ENCODE data around the gene RAI1.

GRCh38 chr17:17682737-17683680, 1.8 kb downstream of the RAI1 start:
- TF ChIP-seq CTCF (conservative IDR thresholded peaks at IDR 0.05) (no peak), ZFX (IDR thresholded peaks at IDR 0.05) (peak; percentile 64; the same call in 1 of the 2 replicates)

Data from C4-2B (cell line).